GM21529 (cell line): Measurements from ENCODE around the gene PTTG2.

ENCODE experiments used
- ATAC-seq: cut with Tn5 transposase; IDR thresholded peaks from one replicate; pipeline ENCODE4 v1.9.1; 2021; ENCODE audit not compliant: unreplicated experiment

PTTG2 gene

DNA sequence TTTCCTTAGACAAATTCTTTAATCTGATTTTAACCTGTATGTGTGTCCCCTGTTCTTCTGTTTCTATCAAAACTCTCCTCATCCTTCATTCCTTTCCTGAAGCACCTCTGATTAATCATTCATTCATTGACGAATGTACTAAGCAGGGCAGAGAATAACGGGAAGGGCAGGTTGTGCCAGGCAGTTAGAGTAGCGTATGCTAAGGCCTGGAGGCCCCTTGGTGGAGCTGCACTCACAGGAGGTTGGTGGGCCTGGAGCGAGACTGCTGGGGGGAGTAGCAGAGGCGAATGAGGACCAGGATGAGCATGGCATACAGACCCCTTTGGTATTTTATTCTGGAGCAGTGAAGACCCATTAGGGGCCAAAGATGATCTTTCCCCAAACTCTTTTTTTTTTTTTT lies 22.5 kb downstream of the PTTG2 start:
- ATAC-seq: no peak

DNA sequence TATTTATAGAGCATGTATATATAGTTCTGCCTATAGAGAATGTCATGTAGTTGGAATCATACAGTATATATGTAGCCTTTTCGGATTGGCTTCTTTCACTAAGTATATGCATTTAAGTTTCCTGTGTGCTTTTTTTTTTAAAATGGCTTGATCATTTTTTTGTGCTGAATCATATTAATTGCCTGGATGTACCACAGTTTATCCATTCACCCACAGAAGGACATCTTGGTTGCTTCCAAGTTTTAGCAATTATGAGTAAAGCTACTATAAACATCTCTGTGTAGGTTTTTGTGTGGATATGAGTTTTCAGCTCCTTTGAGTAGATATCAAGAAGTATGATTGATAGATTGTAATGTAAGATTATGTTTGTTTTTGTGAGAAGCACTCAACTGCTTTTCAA lies 23.8 kb downstream of the PTTG2 start:
- no peak for ATAC-seq

DNA sequence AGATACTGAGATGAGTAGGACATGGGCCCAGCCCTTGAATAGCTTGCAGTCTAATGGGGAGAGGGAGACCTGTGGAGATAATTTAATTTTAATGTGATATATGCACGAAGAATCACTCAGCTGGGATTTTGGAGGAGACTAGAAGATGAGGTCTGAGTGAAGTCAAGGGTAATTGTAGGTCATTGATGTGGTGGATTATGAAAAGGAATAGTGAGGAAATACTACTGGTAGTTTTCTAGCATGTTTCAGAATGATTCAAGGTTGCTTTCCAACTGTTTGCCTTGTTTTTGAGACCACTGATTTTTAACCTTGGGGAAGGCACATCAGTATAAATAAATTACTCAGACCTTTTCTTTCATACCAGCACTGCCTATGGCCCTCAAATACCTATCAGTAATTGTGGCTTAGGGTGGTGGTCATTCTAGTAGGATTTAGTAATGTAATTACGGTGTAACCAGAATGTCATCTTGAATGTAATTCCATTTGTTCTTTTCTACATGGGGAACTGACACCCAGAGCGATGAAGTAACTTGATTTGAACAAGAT lies 25.6 kb downstream of the PTTG2 start:
- ATAC-seq: peak; percentile 49

DNA sequence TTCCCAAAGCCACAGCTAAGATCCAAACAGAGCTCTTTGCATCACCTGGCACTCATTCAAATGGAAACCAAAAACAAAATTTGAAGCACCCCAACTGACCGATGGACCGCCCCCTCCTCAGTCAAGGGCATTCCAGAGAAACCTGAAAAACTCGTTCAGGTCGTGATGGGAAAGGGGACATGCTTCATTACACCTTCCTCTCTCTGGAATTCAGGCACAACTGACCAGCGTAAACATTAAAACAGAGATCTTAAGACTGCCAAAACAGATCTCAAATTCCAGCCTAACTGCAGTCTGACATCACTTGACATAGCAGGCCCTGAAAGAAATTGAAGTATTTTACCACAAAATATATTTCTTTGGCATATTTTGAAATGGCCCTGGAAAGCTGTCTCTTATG lies 28.5 kb downstream of the PTTG2 start:
- ATAC-seq: no peak

DNA sequence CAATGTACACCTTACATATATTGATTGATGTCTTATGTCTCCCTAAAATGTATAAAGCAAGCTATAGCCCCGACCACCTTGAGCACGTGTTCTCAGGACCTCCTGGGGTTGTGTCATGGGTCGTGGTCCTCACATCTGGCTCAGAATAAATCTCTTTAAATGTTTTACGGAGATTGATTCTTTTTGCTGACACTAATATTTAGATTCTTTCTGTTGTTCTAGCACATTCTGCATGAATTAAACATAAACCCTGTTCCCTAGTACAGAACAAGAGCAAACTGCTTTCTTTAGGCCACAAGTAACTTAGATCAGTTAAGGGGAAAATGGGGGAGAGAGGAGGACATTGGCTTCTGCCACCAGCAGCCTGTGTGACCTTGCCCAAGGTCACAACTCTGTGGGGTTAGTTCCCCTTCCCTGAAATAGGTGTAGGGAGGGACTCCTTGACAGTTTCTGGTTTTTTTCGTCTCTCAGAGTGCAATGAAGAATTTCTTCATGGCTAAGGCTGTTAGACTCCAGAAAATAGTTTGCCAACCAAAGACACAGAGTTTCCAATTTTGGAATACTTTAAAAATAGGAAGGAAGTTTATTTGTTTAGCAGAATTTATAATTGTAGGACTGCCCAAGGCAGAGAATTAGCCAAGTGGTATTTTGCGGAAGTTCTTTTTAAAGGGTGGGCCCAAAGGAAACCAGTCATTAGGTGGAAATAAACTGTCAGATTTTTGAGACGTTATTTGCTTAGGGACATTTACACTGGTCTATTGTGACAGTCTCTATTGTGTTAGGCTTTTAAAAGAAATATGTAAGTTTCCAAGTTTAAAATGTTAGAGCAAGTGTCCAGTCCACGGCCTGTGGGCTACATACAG lies 29.4 kb downstream of the PTTG2 start:
- ATAC-seq: no peak

DNA sequence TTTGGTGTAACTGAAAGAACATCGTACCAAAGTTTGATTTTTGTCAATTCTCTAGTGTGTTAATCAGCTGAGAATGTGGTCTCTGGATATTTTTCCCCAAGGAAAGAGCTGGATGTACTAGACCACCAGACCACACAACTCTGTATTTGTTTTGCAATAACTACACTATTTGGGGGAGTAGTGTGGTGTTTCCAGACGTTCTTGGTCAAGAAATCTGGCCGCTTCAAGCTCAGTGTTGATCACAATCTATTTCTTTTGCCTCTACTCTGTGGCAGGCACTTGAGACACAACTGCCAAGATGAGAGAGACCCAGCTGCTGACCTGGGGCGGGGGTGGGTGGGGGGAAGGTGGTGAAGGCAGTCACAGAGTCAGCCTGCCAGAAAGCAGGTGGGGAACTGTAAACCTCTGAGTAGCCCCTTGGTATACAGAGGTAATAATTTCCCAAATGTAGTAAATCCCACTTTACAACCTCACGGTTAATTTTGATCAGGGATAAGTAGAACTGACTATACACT lies 30.6 kb downstream of the PTTG2 start:
- no peak for ATAC-seq

DNA sequence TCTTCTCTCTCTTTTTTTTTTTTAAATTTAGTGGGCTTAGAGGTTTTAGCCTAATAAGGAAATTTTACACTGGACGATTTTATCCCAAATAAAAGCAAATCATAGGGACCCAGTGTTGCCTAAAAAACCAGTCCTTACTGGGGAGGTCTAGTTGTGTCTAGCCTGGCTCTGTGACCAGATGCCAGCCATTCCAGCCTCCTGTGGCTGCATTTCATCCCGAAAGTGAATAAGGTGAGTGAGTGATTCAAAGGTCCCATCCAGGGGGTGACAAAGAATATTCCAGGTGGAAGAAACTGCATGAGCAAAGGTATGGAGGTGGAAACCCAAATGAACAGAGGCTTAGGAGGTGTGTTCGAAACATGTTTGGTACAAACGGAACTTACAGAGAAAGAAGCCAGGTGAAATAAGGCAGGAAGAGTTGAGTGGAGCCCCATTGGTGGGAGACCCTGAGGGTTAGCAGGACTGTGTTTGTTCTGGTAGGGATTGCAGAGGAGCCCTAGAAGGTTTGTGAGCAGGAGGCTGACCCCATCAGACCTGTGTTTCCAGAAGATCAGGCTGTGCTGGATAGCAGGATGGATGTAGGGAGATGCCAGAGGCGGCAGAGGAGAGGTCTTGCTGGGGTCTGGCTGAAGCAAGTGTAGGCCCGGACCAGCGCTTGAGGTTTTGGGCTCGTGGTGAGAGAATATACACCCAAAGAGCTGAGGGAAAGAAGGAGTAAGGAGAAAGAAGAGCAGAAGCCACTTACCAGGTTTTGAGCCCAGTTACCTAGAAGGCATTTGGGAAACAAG lies 31.6 kb downstream of the PTTG2 start:
- no peak for ATAC-seq

DNA sequence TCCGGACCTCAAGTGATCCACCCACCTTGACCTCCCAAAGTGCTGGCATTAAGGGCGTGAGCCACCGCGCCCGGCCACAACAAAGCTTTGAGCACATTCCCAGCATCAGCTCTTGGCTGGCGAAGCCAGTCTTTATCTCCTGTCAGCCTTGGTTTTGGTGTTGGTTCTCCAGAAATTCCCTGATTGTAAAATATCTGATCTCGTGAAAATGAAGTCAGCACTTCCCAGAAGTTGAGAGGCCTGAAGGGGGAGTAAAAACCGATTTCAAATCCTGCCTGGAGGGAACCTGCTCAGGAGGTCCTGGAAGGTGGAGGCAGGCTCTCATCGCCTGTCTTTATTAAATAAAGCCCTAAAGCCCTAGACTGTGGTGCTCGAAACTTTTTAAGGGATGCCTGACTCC lies 33.6 kb downstream of the PTTG2 start:
- no peak for ATAC-seq

DNA sequence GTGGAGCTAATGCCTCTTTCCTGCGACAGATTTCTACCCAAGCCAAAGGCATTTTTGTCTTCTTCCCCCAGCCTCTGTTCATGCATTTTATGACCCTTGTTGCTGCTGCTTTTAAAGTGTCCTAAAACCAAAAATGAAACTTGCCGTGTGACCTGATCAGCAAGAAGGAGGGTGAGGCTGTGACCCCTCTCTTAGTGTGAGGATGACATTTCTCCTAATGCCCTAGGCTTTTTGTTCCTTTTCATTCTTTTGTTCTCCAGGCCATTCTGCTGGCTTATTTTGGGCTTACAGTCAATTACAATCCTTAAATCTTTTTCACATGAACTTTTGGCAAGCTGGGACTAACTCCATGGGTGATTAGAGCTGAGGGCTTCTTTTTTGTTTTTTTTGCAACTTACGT lies 34.4 kb downstream of the PTTG2 start:
- ATAC-seq: peak; percentile 78

DNA sequence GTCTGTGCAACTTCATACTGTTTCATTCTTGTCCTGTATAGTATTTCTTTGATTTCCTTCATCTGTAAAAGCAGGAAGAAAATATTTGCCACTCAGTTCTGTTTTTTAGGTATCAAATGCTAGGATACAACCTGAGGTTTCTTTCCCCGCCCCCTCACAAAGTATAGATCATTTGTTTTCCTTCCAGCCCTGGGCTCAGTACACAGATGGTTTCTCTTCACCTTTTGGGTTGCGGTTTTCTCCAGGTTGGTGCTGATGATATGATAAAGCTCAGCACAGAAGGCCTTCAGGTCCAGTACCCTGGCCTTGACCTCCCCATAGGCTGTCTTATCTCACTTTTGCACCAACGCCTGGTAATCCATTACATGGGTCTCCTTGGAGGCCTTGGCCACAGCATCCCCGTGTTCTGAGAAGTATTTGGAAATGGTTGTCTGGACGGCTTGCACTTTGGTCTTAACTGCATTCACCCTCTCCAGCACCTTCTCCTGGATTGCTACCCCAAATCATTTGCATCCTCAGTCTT lies 35.2 kb downstream of the PTTG2 start:
- no peak for ATAC-seq

DNA sequence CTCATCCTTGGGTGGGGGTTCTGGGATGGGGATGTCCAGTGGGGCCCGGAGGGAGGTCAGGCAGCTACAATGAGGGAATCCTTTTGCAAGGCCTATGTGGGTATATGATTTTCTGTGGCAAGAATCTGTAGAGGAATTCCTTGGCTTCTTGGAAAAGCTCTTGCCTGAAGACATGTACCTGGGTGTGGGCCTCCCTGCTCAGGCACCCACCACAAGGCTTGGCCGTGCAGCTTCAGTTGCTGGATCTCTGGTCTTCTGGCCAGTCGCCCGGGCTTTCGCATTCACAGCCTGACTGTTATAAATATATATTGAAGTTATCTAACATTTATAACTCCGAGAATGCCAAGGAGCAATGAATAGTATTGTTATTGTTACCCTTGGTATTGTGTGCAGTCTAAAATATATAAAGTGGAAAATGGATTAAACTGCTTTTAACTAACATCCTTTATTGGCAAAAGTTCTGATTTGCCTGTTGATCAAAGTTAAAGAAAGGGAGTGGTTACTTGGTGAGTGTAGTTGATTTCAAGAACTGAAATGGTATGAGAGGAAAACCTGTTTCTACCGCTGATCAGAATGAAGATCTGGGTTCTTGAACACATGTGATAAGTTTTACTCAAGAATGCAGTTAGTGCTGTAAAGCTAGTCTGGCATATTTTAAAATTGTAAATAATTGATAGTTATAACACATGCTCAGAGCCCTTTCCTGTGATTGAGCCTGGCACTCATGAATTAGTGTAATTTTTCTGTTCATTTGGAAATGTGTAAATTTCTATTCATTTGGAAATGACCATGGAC lies 36.0 kb downstream of the PTTG2 start:
- no peak for ATAC-seq

DNA sequence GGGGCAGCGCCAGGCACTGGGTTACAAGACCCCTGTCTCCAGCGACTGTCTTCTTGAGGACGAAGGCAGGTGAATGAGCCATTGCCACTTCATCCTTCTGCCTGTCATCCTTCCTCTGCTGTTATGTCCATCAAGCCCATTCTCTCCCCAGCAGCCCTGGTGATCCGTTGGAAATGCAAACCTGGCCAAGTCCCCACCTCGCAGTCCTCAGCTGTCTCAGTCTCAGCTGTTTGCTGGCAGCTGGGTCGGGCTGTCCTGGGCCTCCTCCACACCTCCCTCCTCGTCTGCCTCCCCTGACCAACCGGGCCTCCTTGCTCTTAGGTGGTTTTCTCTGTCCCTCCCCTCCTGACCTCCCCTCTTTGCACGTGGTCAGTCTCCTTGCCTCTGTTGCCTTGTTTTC lies 38.0 kb downstream of the PTTG2 start:
- no peak for ATAC-seq

DNA sequence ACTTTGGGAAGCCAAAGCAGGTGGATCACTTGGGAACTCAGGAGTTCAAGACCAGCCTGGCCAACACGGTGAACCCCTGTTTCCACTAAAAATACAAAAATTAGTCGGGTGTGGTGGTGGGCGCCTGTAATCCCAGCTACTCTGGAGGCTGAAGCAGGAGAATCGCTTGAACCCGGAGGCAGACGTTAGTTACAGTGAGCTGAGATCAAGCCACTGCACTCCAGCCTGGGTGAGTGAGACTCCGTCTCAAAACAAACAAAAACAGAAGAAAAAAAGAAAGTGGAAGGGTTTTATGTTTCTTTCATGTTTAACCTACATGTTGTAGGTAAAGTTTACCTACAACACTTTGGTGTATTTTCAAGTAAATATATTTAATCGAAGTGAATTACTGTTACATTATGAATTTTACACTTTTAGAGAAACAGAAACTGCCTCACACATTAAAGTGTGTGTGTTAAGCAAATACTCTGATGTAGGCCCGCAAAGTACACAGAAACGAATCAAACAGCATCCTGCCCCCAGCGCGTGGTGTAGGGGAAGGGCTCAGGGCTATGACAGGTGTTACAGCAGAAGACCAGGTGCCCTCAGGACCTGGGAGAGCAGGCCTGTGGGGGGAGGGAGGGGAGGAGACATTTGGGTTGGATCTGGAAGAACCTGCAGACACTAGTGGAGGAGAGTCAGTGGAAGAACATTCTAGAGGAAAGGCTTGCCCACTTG lies 39.0 kb downstream of the PTTG2 start:
- no peak for ATAC-seq

DNA sequence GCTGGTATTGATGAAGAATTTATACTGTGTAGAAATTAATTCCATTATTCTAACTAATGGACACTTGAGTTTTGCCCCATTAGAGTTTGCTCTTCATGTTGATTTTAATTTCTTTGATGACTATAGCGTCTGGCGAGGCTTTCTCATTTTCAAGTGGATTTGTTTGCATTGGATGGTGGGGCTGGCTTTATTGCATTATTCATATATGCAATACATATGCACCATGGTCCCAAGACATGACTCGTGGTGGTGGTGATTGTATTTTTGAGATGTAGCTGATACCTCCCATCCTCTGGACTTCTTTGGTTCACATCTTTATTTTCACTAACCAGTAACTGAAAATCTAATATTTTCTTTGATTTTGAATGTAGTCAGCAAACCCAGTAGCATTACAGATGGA lies 39.8 kb downstream of the PTTG2 start:
- ATAC-seq: no peak

DNA sequence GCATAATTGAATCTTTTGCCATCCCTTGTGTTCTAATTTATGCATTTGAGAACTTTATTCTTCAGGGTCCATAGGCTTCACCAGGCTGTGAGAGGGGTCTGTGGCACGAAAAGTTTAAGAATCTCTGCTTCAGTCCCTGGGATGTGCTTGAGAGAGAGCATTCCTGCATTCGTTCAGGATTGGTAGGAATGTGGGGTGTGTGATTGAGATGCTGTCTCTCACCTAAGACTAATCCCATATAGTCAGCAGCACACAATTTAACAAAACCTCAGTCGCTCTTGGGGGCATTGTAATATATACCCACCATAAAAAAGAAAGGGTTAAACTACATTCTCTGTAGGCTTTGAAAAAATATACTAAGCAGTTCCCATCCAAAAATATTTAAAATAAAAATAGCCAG lies 41.7 kb downstream of the PTTG2 start:
- ATAC-seq: no peak

DNA sequence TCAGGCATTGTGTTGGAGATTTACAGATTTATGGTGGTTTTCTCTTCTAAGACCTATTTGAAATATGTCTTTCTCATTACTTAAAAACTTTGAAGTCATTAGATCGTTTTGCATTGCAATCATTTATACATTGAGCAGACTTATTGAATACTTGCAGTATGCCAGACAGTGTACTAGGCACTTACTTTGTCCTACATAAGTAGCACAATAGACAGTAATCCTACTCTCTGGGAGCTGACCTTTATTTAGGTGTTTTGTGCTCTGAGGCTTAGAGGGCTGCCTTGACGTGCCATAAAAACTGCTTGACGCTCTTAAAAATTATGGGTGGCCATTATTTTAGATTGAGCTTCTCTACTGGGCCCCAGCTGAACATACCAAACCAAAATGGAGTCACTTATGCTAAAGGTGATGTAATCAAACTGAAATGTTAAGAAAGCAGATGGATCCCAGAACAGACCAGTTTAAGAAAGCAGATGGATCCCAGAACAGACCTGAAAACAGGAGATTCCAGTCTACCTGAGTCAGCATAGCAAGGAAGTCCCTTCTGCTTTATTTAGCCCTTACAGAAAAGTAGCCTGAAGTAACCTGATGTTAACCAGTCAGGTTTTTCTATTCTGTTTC lies 42.4 kb downstream of the PTTG2 start:
- ATAC-seq: no peak

DNA sequence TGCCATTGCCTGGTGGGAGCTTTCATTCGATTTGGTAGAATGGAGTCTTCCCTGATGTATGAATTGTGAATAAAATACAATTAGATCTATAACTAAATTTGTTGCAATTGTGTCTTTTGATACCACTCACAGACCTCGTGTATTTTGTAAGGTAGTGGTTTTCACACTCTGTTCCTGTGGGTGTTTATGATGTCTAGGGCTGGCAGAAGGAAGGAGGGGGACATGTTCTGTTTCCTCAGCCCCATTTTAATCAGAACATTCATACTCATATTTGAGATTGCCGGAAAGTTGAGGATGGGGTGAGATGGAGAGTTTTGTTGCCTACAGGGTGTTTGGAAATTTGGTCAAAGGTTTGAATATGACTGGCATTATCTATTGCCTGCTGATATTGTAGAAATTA lies 42.9 kb downstream of the PTTG2 start:
- ATAC-seq: no peak

DNA sequence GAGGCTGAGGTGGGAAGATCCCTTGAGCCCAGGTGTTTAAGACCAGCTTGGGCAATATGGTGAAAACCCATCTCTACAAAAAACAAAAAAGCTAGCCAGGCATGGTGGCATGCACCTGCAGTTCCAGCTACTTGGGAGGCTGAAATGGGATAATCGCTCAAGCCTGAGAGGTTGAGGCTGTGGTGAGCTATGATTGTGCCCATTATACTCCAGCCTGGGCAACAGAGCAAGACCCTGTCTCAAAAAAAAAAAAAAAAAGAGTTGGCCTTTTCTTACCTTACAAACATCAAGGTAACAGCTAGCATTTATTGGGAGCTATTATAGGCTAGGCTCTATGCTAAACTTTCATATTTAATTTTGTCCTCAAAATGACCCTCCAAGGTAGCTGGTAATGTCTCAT lies 43.4 kb downstream of the PTTG2 start:
- ATAC-seq: no peak

DNA sequence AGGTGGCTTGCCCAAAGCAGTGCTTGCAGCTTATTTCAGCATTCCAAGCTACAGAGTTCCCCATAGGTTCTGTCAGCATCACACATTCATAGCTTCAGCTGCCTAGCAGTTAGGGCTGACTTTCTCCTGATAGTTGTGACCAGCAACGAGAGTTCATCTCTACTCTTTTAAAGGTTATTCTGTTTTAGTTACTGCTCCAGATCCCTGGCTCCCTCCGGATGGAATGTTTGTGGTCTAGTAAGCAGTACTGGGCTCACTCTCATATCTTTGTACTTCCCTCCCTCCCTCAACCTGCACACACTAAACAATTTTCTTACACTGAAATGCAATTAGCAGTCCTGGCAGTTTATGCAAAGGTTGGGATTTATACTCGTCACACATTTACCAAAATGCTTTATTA lies 43.9 kb downstream of the PTTG2 start:
- ATAC-seq: no peak

DNA sequence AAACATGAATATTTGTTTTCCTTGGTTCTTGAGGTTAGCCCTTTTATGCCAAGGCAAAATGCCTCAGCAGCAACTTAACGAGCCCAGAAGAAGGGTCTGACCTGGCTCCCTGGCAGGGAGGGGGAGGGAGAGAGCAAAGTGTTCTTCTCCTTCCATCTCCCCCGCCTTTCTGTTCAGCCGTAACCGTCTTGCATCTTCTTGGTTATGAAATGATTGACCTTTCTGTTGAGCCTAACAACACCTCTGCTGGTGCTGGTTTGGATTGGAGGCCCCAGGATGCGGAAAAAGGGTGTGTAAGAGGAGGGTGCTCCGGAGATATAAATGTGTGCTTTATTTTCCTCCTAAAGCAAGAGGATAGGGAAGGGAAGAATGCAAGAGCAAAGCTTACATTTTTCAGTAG lies 44.7 kb downstream of the PTTG2 start:
- ATAC-seq: no peak
